Measurements from ENCODE around the gene ELP2.

ELP2 gene

DNA sequence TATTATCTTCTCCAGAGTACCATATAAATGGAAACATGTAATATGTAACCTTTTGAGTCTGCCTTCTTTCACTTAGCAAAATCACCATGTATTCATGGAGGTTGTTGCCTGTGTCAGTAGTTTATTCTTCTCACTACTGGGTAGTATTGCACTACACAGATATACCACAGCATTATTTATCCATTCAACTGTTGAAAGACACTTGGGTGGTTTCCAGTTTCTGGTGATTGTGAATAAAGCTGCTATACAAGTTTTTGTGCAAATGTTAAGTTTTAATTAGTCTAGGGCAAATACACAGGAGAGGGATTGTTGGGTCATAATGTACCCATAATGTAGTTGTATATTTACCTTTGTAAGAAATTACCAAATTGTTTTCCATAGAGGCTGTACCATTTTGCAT is 32.7 kb upstream of the ELP2 start:
- TF ChIP-seq ARNTL (CRISPR knock-in tag; IDR thresholded peaks at IDR 0.05; ENCODE audit: borderline replicate concordance, low read depth) (no peak), SNAI2 (CRISPR knock-in tag; IDR thresholded peaks at IDR 0.05) (no peak), BACH2 (CRISPR knock-in tag; IDR thresholded peaks at IDR 0.05; ENCODE audit: borderline replicate concordance) (no peak)
- no peak for ATAC-seq

DNA sequence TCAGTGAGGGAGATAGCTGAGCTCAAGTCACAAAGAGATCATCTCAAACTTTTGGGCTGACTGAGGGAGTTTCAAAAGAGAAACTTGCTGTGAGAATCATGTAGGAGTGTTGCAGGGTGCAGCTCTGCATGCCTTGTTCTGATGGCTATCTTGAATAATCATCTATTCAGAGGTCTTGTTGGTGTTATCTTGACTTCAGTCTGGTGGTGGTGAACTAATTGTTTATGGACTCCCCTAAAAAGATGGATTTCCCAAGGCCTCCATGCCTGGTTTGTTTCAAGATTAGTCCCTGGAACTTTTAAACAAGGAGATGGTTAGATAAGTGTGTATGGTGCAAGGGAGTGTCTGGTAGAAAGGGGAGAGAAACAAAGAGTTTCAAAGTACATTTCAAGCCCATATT is 30.4 kb upstream of the ELP2 start:
- ATAC-seq, result no peak
- TF ChIP-seq ISL1 (CRISPR knock-in tag; IDR thresholded peaks at IDR 0.05) (peak; percentile 31; the same call in 1 of the 2 replicates), GLIS3 (CRISPR knock-in tag; IDR thresholded peaks at IDR 0.05) (no peak), TCF4 (CRISPR knock-in tag; IDR thresholded peaks at IDR 0.05; ENCODE audit: borderline replicate concordance) (peak; percentile 73; the same call in 1 of the 2 replicates), TOX (CRISPR knock-in tag; IDR thresholded peaks at IDR 0.05; ENCODE audit: borderline replicate concordance) (no peak)

DNA sequence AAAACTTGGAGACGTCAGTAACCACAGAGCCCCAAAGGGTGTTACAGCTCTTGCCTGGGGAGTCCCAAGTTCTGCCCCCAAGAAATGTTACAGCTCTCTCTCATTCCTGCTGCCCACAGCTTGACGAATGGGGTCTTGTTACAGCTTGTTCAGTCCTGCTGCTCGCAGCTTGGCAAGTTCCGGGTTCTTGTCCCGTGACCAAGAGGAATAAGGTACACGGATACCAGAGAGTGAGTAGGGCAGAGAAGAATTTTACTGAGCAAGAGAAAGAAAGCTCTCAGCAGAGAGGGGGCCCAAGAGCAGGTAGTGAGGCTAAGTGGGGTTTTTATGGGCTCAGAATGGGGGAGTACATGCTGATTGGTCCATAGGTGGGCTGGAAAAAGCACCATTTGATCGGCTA is 27.8 kb upstream of the ELP2 start:
- ATAC-seq, result no peak
- no peak for TF ChIP-seq CSDC2 (CRISPR knock-in tag; IDR thresholded peaks at IDR 0.05)
- no peak for TF ChIP-seq ZNF565 (CRISPR knock-in tag; conservative IDR thresholded peaks at IDR 0.05; ENCODE audit: low read depth)
- TF ChIP-seq ISL1 (CRISPR knock-in tag; IDR thresholded peaks at IDR 0.05), result no peak
- TF ChIP-seq PPARA (CRISPR knock-in tag; IDR thresholded peaks at IDR 0.05; ENCODE audit: borderline replicate concordance), result no peak
- TF ChIP-seq ZFP30 (CRISPR knock-in tag; IDR thresholded peaks at IDR 0.05), result no peak
- TF ChIP-seq ZC3H10 (CRISPR knock-in tag; IDR thresholded peaks at IDR 0.05), result no peak
- no peak for TF ChIP-seq ESRRG (CRISPR knock-in tag; IDR thresholded peaks at IDR 0.05)
- TF ChIP-seq SNAI2 (CRISPR knock-in tag; IDR thresholded peaks at IDR 0.05), result no peak
- no peak for TF ChIP-seq ZNF70 (CRISPR knock-in tag; IDR thresholded peaks at IDR 0.05)
- TF ChIP-seq TCF4 (CRISPR knock-in tag; IDR thresholded peaks at IDR 0.05; ENCODE audit: borderline replicate concordance), result no peak
- TF ChIP-seq RARB (CRISPR knock-in tag; IDR thresholded peaks at IDR 0.05), result no peak
- TF ChIP-seq, protein P1, sequence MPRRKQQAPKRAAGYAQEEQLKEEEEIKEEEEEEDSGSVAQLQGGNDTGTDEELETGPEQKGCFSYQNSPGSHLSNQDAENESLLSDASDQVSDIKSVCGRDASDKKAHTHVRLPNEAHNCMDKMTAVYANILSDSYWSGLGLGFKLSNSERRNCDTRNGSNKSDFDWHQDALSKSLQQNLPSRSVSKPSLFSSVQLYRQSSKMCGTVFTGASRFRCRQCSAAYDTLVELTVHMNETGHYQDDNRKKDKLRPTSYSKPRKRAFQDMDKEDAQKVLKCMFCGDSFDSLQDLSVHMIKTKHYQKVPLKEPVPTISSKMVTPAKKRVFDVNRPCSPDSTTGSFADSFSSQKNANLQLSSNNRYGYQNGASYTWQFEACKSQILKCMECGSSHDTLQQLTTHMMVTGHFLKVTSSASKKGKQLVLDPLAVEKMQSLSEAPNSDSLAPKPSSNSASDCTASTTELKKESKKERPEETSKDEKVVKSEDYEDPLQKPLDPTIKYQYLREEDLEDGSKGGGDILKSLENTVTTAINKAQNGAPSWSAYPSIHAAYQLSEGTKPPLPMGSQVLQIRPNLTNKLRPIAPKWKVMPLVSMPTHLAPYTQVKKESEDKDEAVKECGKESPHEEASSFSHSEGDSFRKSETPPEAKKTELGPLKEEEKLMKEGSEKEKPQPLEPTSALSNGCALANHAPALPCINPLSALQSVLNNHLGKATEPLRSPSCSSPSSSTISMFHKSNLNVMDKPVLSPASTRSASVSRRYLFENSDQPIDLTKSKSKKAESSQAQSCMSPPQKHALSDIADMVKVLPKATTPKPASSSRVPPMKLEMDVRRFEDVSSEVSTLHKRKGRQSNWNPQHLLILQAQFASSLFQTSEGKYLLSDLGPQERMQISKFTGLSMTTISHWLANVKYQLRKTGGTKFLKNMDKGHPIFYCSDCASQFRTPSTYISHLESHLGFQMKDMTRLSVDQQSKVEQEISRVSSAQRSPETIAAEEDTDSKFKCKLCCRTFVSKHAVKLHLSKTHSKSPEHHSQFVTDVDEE (CRISPR knock-in tag; IDR thresholded peaks at IDR 0.05), result no peak
- no peak for TF ChIP-seq GLIS3 (CRISPR knock-in tag; IDR thresholded peaks at IDR 0.05)
- no peak for TF ChIP-seq OSR1 (CRISPR knock-in tag; IDR thresholded peaks at IDR 0.05)
- no peak for TF ChIP-seq ZFP3 (CRISPR knock-in tag; IDR thresholded peaks at IDR 0.05)
- TF ChIP-seq BACH2 (CRISPR knock-in tag; IDR thresholded peaks at IDR 0.05; ENCODE audit: borderline replicate concordance), result no peak
- TF ChIP-seq, protein P2, sequence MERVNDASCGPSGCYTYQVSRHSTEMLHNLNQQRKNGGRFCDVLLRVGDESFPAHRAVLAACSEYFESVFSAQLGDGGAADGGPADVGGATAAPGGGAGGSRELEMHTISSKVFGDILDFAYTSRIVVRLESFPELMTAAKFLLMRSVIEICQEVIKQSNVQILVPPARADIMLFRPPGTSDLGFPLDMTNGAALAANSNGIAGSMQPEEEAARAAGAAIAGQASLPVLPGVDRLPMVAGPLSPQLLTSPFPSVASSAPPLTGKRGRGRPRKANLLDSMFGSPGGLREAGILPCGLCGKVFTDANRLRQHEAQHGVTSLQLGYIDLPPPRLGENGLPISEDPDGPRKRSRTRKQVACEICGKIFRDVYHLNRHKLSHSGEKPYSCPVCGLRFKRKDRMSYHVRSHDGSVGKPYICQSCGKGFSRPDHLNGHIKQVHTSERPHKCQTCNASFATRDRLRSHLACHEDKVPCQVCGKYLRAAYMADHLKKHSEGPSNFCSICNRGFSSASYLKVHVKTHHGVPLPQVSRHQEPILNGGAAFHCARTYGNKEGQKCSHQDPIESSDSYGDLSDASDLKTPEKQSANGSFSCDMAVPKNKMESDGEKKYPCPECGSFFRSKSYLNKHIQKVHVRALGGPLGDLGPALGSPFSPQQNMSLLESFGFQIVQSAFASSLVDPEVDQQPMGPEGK (CRISPR knock-in tag; IDR thresholded peaks at IDR 0.05; ENCODE audit: borderline replicate concordance), result no peak
- TF ChIP-seq, protein P3, sequence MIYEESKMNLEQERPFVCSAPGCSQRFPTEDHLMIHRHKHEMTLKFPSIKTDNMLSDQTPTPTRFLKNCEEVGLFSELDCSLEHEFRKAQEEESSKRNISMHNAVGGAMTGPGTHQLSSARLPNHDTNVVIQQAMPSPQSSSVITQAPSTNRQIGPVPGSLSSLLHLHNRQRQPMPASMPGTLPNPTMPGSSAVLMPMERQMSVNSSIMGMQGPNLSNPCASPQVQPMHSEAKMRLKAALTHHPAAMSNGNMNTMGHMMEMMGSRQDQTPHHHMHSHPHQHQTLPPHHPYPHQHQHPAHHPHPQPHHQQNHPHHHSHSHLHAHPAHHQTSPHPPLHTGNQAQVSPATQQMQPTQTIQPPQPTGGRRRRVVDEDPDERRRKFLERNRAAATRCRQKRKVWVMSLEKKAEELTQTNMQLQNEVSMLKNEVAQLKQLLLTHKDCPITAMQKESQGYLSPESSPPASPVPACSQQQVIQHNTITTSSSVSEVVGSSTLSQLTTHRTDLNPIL (CRISPR knock-in tag; IDR thresholded peaks at IDR 0.05; ENCODE audit: low read depth), result no peak
- TF ChIP-seq, protein P4, sequence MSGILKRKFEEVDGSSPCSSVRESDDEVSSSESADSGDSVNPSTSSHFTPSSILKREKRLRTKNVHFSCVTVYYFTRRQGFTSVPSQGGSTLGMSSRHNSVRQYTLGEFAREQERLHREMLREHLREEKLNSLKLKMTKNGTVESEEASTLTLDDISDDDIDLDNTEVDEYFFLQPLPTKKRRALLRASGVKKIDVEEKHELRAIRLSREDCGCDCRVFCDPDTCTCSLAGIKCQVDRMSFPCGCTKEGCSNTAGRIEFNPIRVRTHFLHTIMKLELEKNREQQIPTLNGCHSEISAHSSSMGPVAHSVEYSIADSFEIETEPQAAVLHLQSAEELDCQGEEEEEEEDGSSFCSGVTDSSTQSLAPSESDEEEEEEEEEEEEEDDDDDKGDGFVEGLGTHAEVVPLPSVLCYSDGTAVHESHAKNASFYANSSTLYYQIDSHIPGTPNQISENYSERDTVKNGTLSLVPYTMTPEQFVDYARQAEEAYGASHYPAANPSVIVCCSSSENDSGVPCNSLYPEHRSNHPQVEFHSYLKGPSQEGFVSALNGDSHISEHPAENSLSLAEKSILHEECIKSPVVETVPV (CRISPR knock-in tag; IDR thresholded peaks at IDR 0.05), result no peak
- no peak for TF ChIP-seq ZNF8 (CRISPR knock-in tag; IDR thresholded peaks at IDR 0.05)

DNA sequence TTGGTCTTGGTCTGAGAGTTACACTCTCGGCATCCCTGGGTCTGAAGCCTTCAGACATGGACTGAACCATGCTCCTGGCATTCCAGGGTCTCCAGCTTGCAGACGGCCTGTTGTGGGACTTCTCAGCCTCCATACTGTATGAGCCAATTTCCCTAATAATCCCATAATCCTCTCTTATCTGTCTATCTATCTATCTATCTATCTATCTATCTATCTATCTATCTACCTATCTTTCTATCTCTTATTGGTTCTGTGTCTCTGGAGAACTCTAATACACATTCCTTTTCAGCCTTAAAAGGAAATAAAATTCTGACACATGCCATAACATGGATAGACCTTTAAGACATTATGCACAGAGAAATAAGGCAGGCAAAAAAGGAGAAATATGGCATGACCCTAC is 24.9 kb upstream of the ELP2 start:
- no peak for ATAC-seq
- TF ChIP-seq RARB (CRISPR knock-in tag; IDR thresholded peaks at IDR 0.05) (no peak), CSDC2 (CRISPR knock-in tag; IDR thresholded peaks at IDR 0.05) (no peak), ISL1 (CRISPR knock-in tag; IDR thresholded peaks at IDR 0.05) (no peak), SNAI2 (CRISPR knock-in tag; IDR thresholded peaks at IDR 0.05) (no peak), PPARA (CRISPR knock-in tag; IDR thresholded peaks at IDR 0.05; ENCODE audit: borderline replicate concordance) (no peak), ZC3H10 (CRISPR knock-in tag; IDR thresholded peaks at IDR 0.05) (no peak), ZFP30 (CRISPR knock-in tag; IDR thresholded peaks at IDR 0.05) (no peak), ZNF565 (CRISPR knock-in tag; conservative IDR thresholded peaks at IDR 0.05; ENCODE audit: low read depth) (no peak), TOX (CRISPR knock-in tag; IDR thresholded peaks at IDR 0.05; ENCODE audit: borderline replicate concordance) (no peak), ZNF70 (CRISPR knock-in tag; IDR thresholded peaks at IDR 0.05) (no peak), ZFP3 (CRISPR knock-in tag; IDR thresholded peaks at IDR 0.05) (no peak), GLIS3 (CRISPR knock-in tag; IDR thresholded peaks at IDR 0.05) (no peak)
- TF ChIP-seq, protein P3 (CRISPR knock-in tag; IDR thresholded peaks at IDR 0.05; ENCODE audit: low read depth), result no peak
